Adipose tissue (tissue), 3 donors: ENCODE measurements around the gene FTSJ3. TPM values are rescaled to one million over a fixed set of nuclear protein-coding genes. Genes with fewer than 3 reads are reported as not detected.
"Not testable (repeated sequence)": the region's sequence is repeated elsewhere in the genome, so short reads cannot be mapped to it uniquely, and the experiment has no call there.

Experiments used
- H3K27ac ChIP-seq: one replicate; pipeline ENCODE4 v1.5.1; 2013; ENCODE audit warnings: low read depth, low read length
- WGBS, 3 donors: extraction: QIAGEN DNeasy Blood & Tissue Kit; methylation state at CpG; one replicate each; pipeline ENCODE4 v1.1.7; 2013; 5-methylcytosine and 5-hydroxymethylcytosine counted together
- polyA plus RNA-seq, 3 donors: library from polyadenylated mRNA; stranded (reverse); fragments of 200-250 nt; gene quantifications; one replicate each; pipeline ENCODE4 v1.2.3, GENCODE V29; 2013
- donor health status: healthy with polysubstance abuse.
- donor health status: Bipolar disorder and iron deficiency.
- donor health status: healthy.

FTSJ3 gene
- polyA plus RNA-seq, 3 donors: 14.5 to 21.9 (median 21.3) TPM

- no peak overlapping the region for H3K27ac ChIP-seq
- 87 to 93% (median 91%) methylated on average over 2 of the region's 2 CpGs for WGBS, 3 donors
Measured at GRCh38 chr17:63816123-63816522, 11.3 kb downstream of the FTSJ3 start.

- no peak overlapping the region for H3K27ac ChIP-seq
- WGBS, 3 donors: 92 to 95% (median 93%) methylated on average over 9 of the region's 9 CpGs
Measured at GRCh38 chr17:63809970-63810369, 17.5 kb downstream of the FTSJ3 start.

- no peak overlapping the region for H3K27ac ChIP-seq
- 55 to 76% (median 67%) methylated on average over 2 of the region's 2 CpGs for WGBS, 3 donors
Measured at GRCh38 chr17:63805591-63805990, 21.9 kb downstream of the FTSJ3 start.

GRCh38 chr17:63804328-63804727, 23.1 kb downstream of the FTSJ3 start:
- no peak overlapping the region for H3K27ac ChIP-seq
- 92 to 93% (median 92%) methylated on average over 1 of the region's 1 CpG for WGBS, 3 donors

GRCh38 chr17:63800783-63801182, 26.7 kb downstream of the FTSJ3 start:
- H3K27ac ChIP-seq: no peak overlapping the region
- 95 to 96% (median 96%) methylated on average over 1 of the region's 1 CpG for WGBS, 3 donors

- no peak overlapping the region for H3K27ac ChIP-seq
- WGBS, 3 donors: 93 to 96% (median 95%) methylated on average over 3 of the region's 3 CpGs
Measured at GRCh38 chr17:63798572-63799106, 28.8 kb downstream of the FTSJ3 start.

GRCh38 chr17:63796375-63796774, 31.1 kb downstream of the FTSJ3 start:
- WGBS, 3 donors: 97 to 99% (median 98%) methylated on average over 10 of the region's 10 CpGs
- H3K27ac ChIP-seq: not testable (repeated sequence)

GRCh38 chr17:63792055-63792729, 35.3 kb downstream of the FTSJ3 start:
- WGBS, 3 donors: 84 to 86% (median 86%) methylated on average over 3 of the region's 3 CpGs
- no peak overlapping the region for H3K27ac ChIP-seq

GRCh38 chr17:63790057-63790456, 37.4 kb downstream of the FTSJ3 start:
- no peak overlapping the region for H3K27ac ChIP-seq
- WGBS, 3 donors: 93 to 94% (median 93%) methylated on average over 6 of the region's 6 CpGs

GRCh38 chr17:63786971-63787711, 40.3 kb downstream of the FTSJ3 start:
- WGBS, 3 donors: 92 to 97% (median 94%) methylated on average over 13 of the region's 13 CpGs
- no peak overlapping the region for H3K27ac ChIP-seq

- no peak overlapping the region for H3K27ac ChIP-seq
- WGBS, 3 donors: 96 to 100% (median 98%) methylated on average over 1 of the region's 1 CpG
Measured at GRCh38 chr17:63786117-63786516, 41.3 kb downstream of the FTSJ3 start.

GRCh38 chr17:63785556-63785955, 41.9 kb downstream of the FTSJ3 start:
- 97 to 100% (median 97%) methylated on average over 1 of the region's 1 CpG for WGBS, 3 donors

GRCh38 chr17:63783522-63783921, 43.9 kb downstream of the FTSJ3 start:
- H3K27ac ChIP-seq: no peak overlapping the region
- WGBS, 3 donors: 82 to 88% (median 87%) methylated on average over 6 of the region's 6 CpGs

More at GRCh38 chr17:63785556-63785955, 41.9 kb downstream of the FTSJ3 start:
- no peak overlapping the region for H3K27ac ChIP-seq

- H3K27ac ChIP-seq: no peak overlapping the region
- WGBS, 3 donors: 95 to 98% (median 96%) methylated on average over 4 of the region's 4 CpGs
Measured at GRCh38 chr17:63780928-63781327, 46.5 kb downstream of the FTSJ3 start.

GRCh38 chr17:63780507-63780906, 47.0 kb downstream of the FTSJ3 start:
- WGBS, 3 donors: 50 to 95% (median 90%) methylated on average over 1 of the region's 1 CpG
- H3K27ac ChIP-seq: no peak overlapping the region

- WGBS, 3 donors: 22 to 33% (median 26%) methylated on average over 8 of the region's 8 CpGs
- no peak overlapping the region for H3K27ac ChIP-seq
Measured at GRCh38 chr17:63775420-63775819, 52.0 kb downstream of the FTSJ3 start.

GRCh38 chr17:63774969-63775265, 52.5 kb downstream of the FTSJ3 start:
- WGBS, 3 donors: 0 to 2% (median 2%) methylated on average over 4 of the region's 4 CpGs
- no peak overlapping the region for H3K27ac ChIP-seq

GRCh38 chr17:63774141-63774968, 53.1 kb downstream of the FTSJ3 start, which contains the start of gene DDX42:
TSS of gene DDX42 (plus strand) at chr17:63774170. CDS start at chr17:63787050, 12,880 bp downstream.
- H3K27ac ChIP-seq: peak within 1 kb of the TSS; percentile 84
- 0% methylated on average over 46 to 67 of the region's 67 CpGs for WGBS, 3 donors
